WTC11 (cell line): ENCODE measurements around the gene ZBTB4.
"Not testable (repeated sequence)": the region's sequence is repeated elsewhere in the genome, so short reads cannot be mapped to it uniquely, and the experiment has no call there.

Source experiments
- ATF1 ChIP-seq: sonication (generic); formaldehyde crosslinking; IDR thresholded peaks from 2 replicates; pipeline ENCODE4 v1.8.1; 2023; ENCODE audit warnings: mild to moderate bottlenecking, moderate library complexity, missing genetic modification reagents
- ATF2 ChIP-seq: sonication (generic); formaldehyde crosslinking; IDR thresholded peaks from 2 replicates; pipeline ENCODE4 v1.8.1; 2022; ENCODE audit warnings: low read depth, missing genetic modification reagents, borderline replicate concordance
- ETV6 ChIP-seq: sonication (generic); formaldehyde crosslinking; IDR thresholded peaks from 2 replicates; pipeline ENCODE4 v1.8.1; 2022; ENCODE audit warnings: mild to moderate bottlenecking, missing genetic modification reagents
- NR2C2 ChIP-seq: sonication (generic); formaldehyde crosslinking; IDR thresholded peaks from 2 replicates; pipeline ENCODE4 v1.8.0; 2022; ENCODE audit warnings: mild to moderate bottlenecking, missing genetic modification reagents
- SP1 ChIP-seq: sonication (generic); formaldehyde crosslinking; conservative IDR thresholded peaks from 2 replicates; pipeline ENCODE4 v1.8.1; 2022; ENCODE audit warnings: missing genetic modification reagents
- TCF7 ChIP-seq: sonication (generic); formaldehyde crosslinking; IDR thresholded peaks from 2 replicates; pipeline ENCODE4 v1.8.0; 2022; ENCODE audit warnings: mild to moderate bottlenecking, low read depth, missing genetic modification reagents, moderate library complexity
- TF ChIP-seq, protein P1 (sequence below): fragments of 200-600 bp; IDR thresholded peaks from 2 replicates; pipeline ENCODE4 v1.8.0; 2022; ENCODE audit warnings: antibody characterized with exemption
- TF ChIP-seq, protein P2 (sequence below): sonication (generic); formaldehyde crosslinking; IDR thresholded peaks from 2 replicates; pipeline ENCODE4 v1.8.0; 2022; ENCODE audit warnings: mild to moderate bottlenecking, missing genetic modification reagents
- TF ChIP-seq, protein P3 (sequence below): sonication (generic); formaldehyde crosslinking; IDR thresholded peaks from 2 replicates; pipeline ENCODE4 v1.8.1; 2023; ENCODE audit warnings: mild to moderate bottlenecking, missing genetic modification reagents, moderate library complexity

- not testable (repeated sequence) for TF ChIP-seq ATF2, ATF1, SP1, NR2C2, ETV6, TCF7 (CRISPR knock-in tag)
- TF ChIP-seq, protein P1, sequence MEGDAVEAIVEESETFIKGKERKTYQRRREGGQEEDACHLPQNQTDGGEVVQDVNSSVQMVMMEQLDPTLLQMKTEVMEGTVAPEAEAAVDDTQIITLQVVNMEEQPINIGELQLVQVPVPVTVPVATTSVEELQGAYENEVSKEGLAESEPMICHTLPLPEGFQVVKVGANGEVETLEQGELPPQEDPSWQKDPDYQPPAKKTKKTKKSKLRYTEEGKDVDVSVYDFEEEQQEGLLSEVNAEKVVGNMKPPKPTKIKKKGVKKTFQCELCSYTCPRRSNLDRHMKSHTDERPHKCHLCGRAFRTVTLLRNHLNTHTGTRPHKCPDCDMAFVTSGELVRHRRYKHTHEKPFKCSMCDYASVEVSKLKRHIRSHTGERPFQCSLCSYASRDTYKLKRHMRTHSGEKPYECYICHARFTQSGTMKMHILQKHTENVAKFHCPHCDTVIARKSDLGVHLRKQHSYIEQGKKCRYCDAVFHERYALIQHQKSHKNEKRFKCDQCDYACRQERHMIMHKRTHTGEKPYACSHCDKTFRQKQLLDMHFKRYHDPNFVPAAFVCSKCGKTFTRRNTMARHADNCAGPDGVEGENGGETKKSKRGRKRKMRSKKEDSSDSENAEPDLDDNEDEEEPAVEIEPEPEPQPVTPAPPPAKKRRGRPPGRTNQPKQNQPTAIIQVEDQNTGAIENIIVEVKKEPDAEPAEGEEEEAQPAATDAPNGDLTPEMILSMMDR = not testable (repeated sequence)
- TF ChIP-seq, protein P2, sequence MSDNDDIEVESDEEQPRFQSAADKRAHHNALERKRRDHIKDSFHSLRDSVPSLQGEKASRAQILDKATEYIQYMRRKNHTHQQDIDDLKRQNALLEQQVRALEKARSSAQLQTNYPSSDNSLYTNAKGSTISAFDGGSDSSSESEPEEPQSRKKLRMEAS (CRISPR knock-in tag) = not testable (repeated sequence)
- TF ChIP-seq, protein P3, sequence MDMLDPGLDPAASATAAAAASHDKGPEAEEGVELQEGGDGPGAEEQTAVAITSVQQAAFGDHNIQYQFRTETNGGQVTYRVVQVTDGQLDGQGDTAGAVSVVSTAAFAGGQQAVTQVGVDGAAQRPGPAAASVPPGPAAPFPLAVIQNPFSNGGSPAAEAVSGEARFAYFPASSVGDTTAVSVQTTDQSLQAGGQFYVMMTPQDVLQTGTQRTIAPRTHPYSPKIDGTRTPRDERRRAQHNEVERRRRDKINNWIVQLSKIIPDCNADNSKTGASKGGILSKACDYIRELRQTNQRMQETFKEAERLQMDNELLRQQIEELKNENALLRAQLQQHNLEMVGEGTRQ (CRISPR knock-in tag) = not testable (repeated sequence)
Observed at GRCh38 chr17:7470457-7470973, 8.9 kb downstream of the ZBTB4 start.
